Thymus (tissue), 11 donors: ENCODE measurements around the gene LRWD1. TPM values are rescaled to one million over a fixed set of nuclear protein-coding genes. Genes with fewer than 3 reads are reported as not detected.

Experiments
- DNase-seq, 9 donors: peaks; one replicate each; pipeline ENCODE4 v3.0.0-alpha.2; 2013; ENCODE audit warnings: low spot score in 9 of 9, low read depth in 6 of 9, missing footprints in 1 of 9
- H3K27ac ChIP-seq, 2 donors: one replicate each; pipeline ENCODE4 v1.5.1; 2013; ENCODE audit warnings: control low read depth in 1 of 2, low read depth in 1 of 2, low read length in 1 of 2, mild to moderate bottlenecking in 1 of 2, moderate library complexity in 1 of 2
- H3K27me3 ChIP-seq, 2 donors: one replicate each; pipeline ENCODE4 v1.5.1; 2013; ENCODE audit warnings: low read length in 1 of 2; ENCODE audit not compliant: control insufficient read depth in 2 of 2, insufficient read depth in 1 of 2
- H3K36me3 ChIP-seq, 2 donors: one replicate each; pipeline ENCODE4 v1.5.1; 2013; ENCODE audit warnings: low read length in 1 of 2, mild to moderate bottlenecking in 1 of 2, moderate library complexity in 1 of 2; ENCODE audit not compliant: control insufficient read depth in 2 of 2, insufficient read depth in 2 of 2
- H3K4me1 ChIP-seq, 2 donors: one replicate each; pipeline ENCODE4 v1.5.1; 2013; ENCODE audit warnings: low read length in 2 of 2; ENCODE audit not compliant: control insufficient read depth in 2 of 2, insufficient read depth in 2 of 2
- H3K4me3 ChIP-seq, 2 donors: one replicate each; pipeline ENCODE4 v1.5.1; 2013; ENCODE audit warnings: low read length in 2 of 2, control low read depth in 1 of 2, mild to moderate bottlenecking in 1 of 2
- H3K9me3 ChIP-seq, 2 donors: one replicate each; pipeline ENCODE4 v1.5.1; 2013; ENCODE audit warnings: low read length in 1 of 2, mild to moderate bottlenecking in 1 of 2; ENCODE audit not compliant: control insufficient read depth in 2 of 2, insufficient read depth in 1 of 2
- WGBS: extraction: QIAGEN DNeasy Blood & Tissue Kit; methylation state at CpG from one replicate; pipeline ENCODE4 v1.1.7; 2013; 5-methylcytosine and 5-hydroxymethylcytosine counted together
- polyA plus RNA-seq: library from polyadenylated mRNA; stranded (reverse); fragments of 200-250 nt; gene quantifications from one replicate; pipeline ENCODE4 v1.2.3, GENCODE V29; 2013
- total RNA-seq: library from RNA; stranded (reverse); fragments of 120-200 nt; gene quantifications from one replicate; pipeline ENCODE4 v1.2.4, GENCODE V29; 2013
- donor health status: healthy.

Gene LRWD1
- total and polyA plus RNA-seq, 2 donors = 16.2 to 19.9 TPM

- Histone ChIP-seq H3K27ac (peak overlapping the region; percentile 99 to 100), H3K36me3 (peaks cover 24 to 27% of the 10 kb centered on the region in 2 donors), H3K27me3 (no peaks in the 10 kb centered on the region), H3K4me1 (peaks cover 41 to 78% of the 10 kb centered on the region in 2 donors), H3K9me3 (peaks cover 0 to 2% of the 10 kb centered on the region in 2 donors), H3K4me3 (peak overlapping the region; percentile 35 to 45)
- WGBS = 43% methylated on average over 25 of the region's 25 CpGs
- DNase-seq = peak in 5 of 9 donors; percentile 63 to 89 (median 79)
Measured at GRCh38 chr7:102425639-102426267, 39.0 kb upstream of the LRWD1 start.

- peaks cover 0 to 2% of the 10 kb centered on the region in 2 donors for H3K9me3 ChIP-seq
- WGBS = 5% methylated on average over 16 of the region's 16 CpGs
- peak in 4 of 9 donors; percentile 58 to 88 (median 68) for DNase-seq
- H3K27me3 ChIP-seq = no peaks in the 10 kb centered on the region
- H3K27ac ChIP-seq = peak overlapping the region; percentile 99 to 100
- H3K36me3 ChIP-seq = peaks cover 22 to 24% of the 10 kb centered on the region in 2 donors
- peaks cover 42 to 78% of the 10 kb centered on the region in 2 donors for H3K4me1 ChIP-seq
- peak overlapping the region; percentile 35 to 45 for H3K4me3 ChIP-seq
Measured at GRCh38 chr7:102426268-102427018, 38.3 kb upstream of the LRWD1 start.

GRCh38 chr7:102427019-102427405 lies 37.8 kb upstream of the LRWD1 start:
- H3K27ac ChIP-seq = peak overlapping the region; percentile 99 to 100
- WGBS = 63% methylated on average over 5 of the region's 5 CpGs
- peak overlapping the region; percentile 35 to 45 for H3K4me3 ChIP-seq
- peaks cover 16 to 21% of the 10 kb centered on the region in 2 donors for H3K36me3 ChIP-seq
- DNase-seq = no peak
- H3K4me1 ChIP-seq = peaks cover 44 to 83% of the 10 kb centered on the region in 2 donors
- no peaks in the 10 kb centered on the region for H3K27me3 ChIP-seq
- peaks cover 0 to 2% of the 10 kb centered on the region in 2 donors for H3K9me3 ChIP-seq

- 96% methylated on average over 10 of the region's 10 CpGs for WGBS
- Histone ChIP-seq H3K4me3 (no peak overlapping the region), H3K27ac (peak overlapping the region; percentile 73 to 99), H3K36me3 (peaks cover 15 to 21% of the 10 kb centered on the region in 2 donors), H3K27me3 (no peaks in the 10 kb centered on the region), H3K4me1 (peaks cover 57 to 92% of the 10 kb centered on the region in 2 donors), H3K9me3 (peaks cover 0 to 2% of the 10 kb centered on the region in 2 donors)
- no peak for DNase-seq
Measured at GRCh38 chr7:102429141-102429899, 35.5 kb upstream of the LRWD1 start.

GRCh38 chr7:102431617-102432298 lies 33.0 kb upstream of the LRWD1 start:
- peak in 6 of 9 donors; percentile 65 to 93 (median 78) for DNase-seq
- WGBS = 14% methylated on average over 17 of the region's 17 CpGs

GRCh38 chr7:102432442-102433218 lies 32.2 kb upstream of the LRWD1 start:
- DNase-seq = peak in 1 of 9 donors; percentile 53
- peaks cover 0 to 3% of the 10 kb centered on the region in 2 donors for H3K9me3 ChIP-seq
- peak overlapping the region; percentile 81 to 95 for H3K4me3 ChIP-seq
- peaks cover 30 to 83% of the 10 kb centered on the region in 2 donors for H3K4me1 ChIP-seq
- 33% methylated on average over 27 of the region's 27 CpGs for WGBS
- peaks cover 4 to 14% of the 10 kb centered on the region in 2 donors for H3K36me3 ChIP-seq
- no peaks in the 10 kb centered on the region for H3K27me3 ChIP-seq
- H3K27ac ChIP-seq = peak overlapping the region; percentile 97 to 99

More at GRCh38 chr7:102431617-102432298, 33.0 kb upstream of the LRWD1 start:
- Histone ChIP-seq H3K4me3 (peak overlapping the region; percentile 81 to 95), H3K36me3 (peaks cover 2 to 17% of the 10 kb centered on the region in 2 donors), H3K9me3 (no peaks in the 10 kb centered on the region), H3K4me1 (peaks cover 35 to 90% of the 10 kb centered on the region in 2 donors), H3K27ac (peak overlapping the region; percentile 97 to 99), H3K27me3 (no peaks in the 10 kb centered on the region)

- under 1% methylated on average over 90 of the region's 90 CpGs for WGBS
- Histone ChIP-seq H3K36me3 (peaks cover 8 to 13% of the 10 kb centered on the region in 2 donors), H3K27me3 (no peaks in the 10 kb centered on the region), H3K4me1 (peaks cover 27 to 78% of the 10 kb centered on the region in 2 donors), H3K9me3 (peaks cover 0 to 4% of the 10 kb centered on the region in 2 donors), H3K27ac (peak within 1 kb of the TSS; percentile 97 to 99), H3K4me3 (peak within 1 kb of the TSS; percentile 86 to 95)
- DNase-seq = peak in 5 of 9 donors; percentile 76 to 89 (median 82)
Measured at GRCh38 chr7:102433219-102434038, 31.4 kb upstream of the LRWD1 start, which contains the start of gene ORAI2. Gene ORAI2 (plus strand): TSS chr7:102433575. CDS start chr7:102438957, 5,382 bp downstream.
